Measurements from ENCODE around the gene TECPR2. TPM values are rescaled to one million over a fixed set of nuclear protein-coding genes. Genes with fewer than 3 reads are reported as not detected.
A peak's percentile ranks its signal among the peaks of the same experiment; 100 is the strongest.

The TECPR2 gene
- total and polyA plus RNA-seq, 2 of the 13 experiments (the other 11 are each of a cell fraction or from before 2014, with no cell fraction given) = 3.5 to 5.7 TPM

DNA sequence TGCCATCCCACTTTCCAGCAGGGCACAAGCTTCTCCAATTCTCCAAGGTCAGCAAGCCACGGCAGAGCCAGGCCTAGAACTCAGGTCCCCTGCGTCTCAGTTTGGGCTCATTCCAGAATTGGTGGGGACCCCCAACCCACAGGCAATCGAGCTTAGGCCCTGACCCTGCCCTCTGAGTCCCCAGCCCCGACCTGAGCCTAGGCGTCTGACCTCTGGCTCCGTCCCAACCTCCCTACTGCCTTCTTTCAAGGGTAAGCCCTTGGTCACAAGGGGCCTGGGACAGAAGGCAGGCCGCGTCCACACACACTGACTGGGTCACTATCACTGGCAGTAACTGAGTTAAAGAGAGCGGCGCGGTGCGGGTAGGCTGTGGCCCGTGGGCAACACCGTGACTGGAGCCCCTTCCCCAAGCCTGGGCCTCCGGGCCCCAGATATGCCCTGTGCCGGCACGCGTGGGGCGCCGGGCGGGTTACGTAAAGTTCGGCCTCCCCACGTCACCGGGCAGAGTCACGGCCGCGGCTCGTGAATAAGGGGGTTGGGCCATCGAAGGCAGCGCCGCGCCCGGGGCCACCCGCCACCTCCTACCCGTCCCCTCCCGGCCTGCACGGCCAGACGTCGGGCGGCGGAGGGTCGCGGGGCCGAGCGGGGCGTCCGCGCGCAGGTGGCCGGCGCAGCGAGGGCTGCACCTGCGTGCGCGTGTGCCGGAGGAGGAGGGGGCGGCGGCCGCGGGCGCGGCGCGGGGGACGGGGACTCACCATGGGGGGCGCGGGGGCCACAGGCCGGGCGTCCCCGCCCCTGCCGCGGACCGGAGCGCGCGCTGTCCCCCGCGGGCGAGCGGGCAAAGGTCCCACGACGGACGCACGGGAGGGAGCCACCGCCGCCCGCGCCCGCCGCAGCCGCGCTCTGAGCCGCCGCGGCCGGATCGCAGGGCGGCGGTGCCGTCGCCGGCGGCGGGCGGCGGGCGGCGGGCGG lies 146.3 kb downstream of the TECPR2 start (continued):
- TF ChIP-seq ARID5B (CRISPR knock-in tag; IDR thresholded peaks at IDR 0.05) (no peak), NR2F6 (IDR thresholded peaks at IDR 0.05) (no peak), NR2F6 (CRISPR knock-in tag; IDR thresholded peaks at IDR 0.05) (peak; percentile 1; the same call in 1 of the 2 replicates), ZNF891 (CRISPR knock-in tag; IDR thresholded peaks at IDR 0.05) (0 out of 2 replicates have a peak, but pooled peaks have one; percentile 23), NFE2L1 (CRISPR knock-in tag; IDR thresholded peaks at IDR 0.05; ENCODE audit: borderline replicate concordance) (no peak), SMAD1 (CRISPR knock-in tag; IDR thresholded peaks at IDR 0.05; ENCODE audit: borderline replicate concordance, low read depth) (peak; percentile 49; the same call in 1 of the 2 replicates), ARNT2 (CRISPR knock-in tag; IDR thresholded peaks at IDR 0.05; ENCODE audit: low read depth) (peak; percentile 47; the same call in 1 of the 2 replicates), RBFOX2 (IDR thresholded peaks at IDR 0.05; ENCODE audit: low read depth, low read length) (peak; percentile 57; the same call in 1 of the 2 replicates), RFXAP (CRISPR knock-in tag; IDR thresholded peaks at IDR 0.05; ENCODE audit: borderline replicate concordance) (no peak), SNAPC2 (CRISPR knock-in tag; IDR thresholded peaks at IDR 0.05) (0 out of 2 replicates have a peak, but pooled peaks have one; percentile 66), ARNTL (CRISPR knock-in tag; IDR thresholded peaks at IDR 0.05) (no peak), ZNF451 (CRISPR knock-in tag; IDR thresholded peaks at IDR 0.05) (peak; percentile 41; the same call in 1 of the 2 replicates), SNAPC4 (CRISPR knock-in tag; IDR thresholded peaks at IDR 0.05) (no peak), MAZ (IDR thresholded peaks at IDR 0.05; ENCODE audit: borderline replicate concordance, low read depth, low read length) (no peak), MAZ (CRISPR knock-in tag; IDR thresholded peaks at IDR 0.05; ENCODE audit: low read depth) (peak; percentile 5; the same call in 1 of the 2 replicates), TARDBP (CRISPR knock-in tag; IDR thresholded peaks at IDR 0.05) (peak; percentile 43; the same call in 1 of the 2 replicates), TMF1 (CRISPR knock-in tag; IDR thresholded peaks at IDR 0.05; ENCODE audit: low read depth) (peak; percentile 25; the same call in 1 of the 2 replicates)
